Measurements from ENCODE around the gene SESN3.

DNA sequence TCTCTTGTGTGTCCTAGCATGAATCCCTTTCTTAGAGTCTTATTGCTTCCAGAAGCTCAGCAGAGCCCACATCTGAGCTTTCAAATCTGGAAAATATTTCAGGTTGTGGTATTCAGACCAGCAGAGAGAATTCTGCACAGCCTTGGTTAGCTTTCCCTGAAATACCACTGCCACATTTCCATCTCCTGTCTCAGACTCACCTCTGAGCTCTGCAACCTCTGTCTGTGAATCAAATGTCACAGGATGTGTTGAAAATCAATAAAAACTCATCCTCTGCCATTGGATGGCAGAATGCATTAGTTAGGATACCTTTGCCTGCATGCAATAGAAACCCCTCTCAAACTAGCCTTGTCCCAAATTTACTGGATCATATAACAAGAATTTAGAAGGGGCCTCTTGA is 93.7 kb downstream of the SESN3 start:
- TF ChIP-seq, protein P1, sequence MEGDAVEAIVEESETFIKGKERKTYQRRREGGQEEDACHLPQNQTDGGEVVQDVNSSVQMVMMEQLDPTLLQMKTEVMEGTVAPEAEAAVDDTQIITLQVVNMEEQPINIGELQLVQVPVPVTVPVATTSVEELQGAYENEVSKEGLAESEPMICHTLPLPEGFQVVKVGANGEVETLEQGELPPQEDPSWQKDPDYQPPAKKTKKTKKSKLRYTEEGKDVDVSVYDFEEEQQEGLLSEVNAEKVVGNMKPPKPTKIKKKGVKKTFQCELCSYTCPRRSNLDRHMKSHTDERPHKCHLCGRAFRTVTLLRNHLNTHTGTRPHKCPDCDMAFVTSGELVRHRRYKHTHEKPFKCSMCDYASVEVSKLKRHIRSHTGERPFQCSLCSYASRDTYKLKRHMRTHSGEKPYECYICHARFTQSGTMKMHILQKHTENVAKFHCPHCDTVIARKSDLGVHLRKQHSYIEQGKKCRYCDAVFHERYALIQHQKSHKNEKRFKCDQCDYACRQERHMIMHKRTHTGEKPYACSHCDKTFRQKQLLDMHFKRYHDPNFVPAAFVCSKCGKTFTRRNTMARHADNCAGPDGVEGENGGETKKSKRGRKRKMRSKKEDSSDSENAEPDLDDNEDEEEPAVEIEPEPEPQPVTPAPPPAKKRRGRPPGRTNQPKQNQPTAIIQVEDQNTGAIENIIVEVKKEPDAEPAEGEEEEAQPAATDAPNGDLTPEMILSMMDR (IDR thresholded peaks at IDR 0.05): no peak
- TF ChIP-seq POLR2A (IDR thresholded peaks at IDR 0.05): no peak
